Measurements from ENCODE around the gene AKAP6.

AKAP6 gene

DNA sequence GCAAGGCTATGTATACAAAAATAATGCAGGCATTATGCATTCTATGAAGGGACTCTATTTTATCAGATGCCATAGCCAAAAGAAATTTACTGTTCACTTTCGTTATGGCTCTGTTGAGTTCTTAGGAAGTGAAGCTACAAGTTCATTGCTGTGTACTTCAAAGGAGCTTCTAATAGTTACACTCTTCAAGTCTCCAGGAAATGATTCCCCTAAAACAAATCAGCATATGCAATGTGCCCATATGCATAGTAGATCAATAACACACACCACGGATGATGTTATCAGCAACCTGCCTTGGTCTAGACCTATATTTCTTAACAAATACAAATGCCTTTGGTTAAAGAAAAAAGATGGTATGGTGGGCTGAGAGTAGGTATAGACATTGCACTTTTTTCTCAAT is 83.4 kb downstream of the AKAP6 start:
- DNase-seq: no peak

GRCh38 chr14:32413967-32414640 is 85.0 kb downstream of the AKAP6 start:
- no peak for DNase-seq

GRCh38 chr14:32414808-32415255 is 85.7 kb downstream of the AKAP6 start:
- no peak for DNase-seq

DNA sequence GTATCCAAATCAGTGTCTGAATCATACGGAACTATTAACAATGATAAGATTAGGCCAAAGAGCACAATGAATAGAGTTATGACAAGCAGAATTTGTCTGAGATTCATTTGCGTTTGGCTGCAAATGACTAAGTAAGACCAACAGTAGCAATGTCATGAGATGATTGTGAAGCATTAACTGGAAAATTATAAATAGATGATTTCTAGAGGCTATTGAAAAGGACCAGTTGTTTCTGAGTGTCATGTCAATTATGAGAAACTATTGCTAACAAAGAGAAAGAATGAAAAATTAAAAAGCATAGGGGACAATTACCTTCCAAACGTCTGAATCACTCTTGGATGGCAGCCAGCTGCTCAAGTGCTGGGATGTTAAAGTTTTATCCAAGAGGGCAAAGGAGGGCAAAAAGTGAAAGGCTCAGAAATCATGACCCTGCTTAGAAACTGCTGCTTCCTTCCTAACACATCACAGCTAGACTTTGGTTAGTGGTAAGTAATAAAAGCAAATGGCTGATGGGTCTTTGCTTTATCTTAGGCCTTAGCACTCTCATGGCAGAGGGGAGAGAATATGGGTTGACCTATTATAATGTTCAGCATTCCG is 89.0 kb downstream of the AKAP6 start:
- DNase-seq: peak in 1 of 2 experiments; percentile 8

GRCh38 chr14:32419429-32419828 is 90.3 kb downstream of the AKAP6 start:
- no peak for DNase-seq

DNA sequence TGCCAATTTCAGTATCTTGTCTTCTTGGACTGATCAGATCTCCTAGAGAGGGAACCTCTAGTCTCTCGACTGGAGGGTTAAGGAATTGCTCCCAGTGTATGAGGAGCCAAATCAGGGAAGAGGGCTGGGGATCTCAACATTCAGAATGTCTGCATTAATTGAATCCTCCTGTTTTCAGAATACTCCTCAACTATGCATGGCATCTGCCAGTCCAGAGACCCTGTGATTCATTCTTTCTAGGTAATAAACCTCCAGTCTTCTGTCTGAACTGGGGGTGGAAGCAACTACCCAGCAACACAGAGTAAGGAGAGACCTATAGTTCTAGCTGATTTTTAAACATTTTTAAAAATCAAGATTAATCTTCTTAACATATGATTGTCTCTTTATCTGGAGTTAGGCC is 92.7 kb downstream of the AKAP6 start:
- no peak for DNase-seq

GRCh38 chr14:32422440-32422839 is 93.3 kb downstream of the AKAP6 start:
- no peak for DNase-seq

DNA sequence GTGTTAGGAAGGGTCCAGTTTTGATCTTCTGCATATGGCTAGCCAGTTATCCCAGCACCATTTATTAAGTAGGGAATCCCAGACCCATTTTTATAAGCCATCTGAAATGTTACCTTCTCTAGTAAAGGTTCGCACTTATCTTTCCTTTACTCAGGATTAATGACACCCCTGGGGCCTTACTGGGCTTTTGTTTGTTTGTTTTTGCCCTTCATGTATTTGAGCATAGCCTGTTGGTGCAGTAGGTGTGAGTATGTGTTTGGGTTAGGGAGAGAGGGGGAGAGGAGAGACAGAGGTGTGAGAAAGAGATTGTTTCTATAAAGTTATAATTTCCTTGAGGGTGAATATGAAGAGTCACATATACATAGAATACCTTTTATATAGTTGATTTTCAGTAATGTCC is 96.9 kb downstream of the AKAP6 start:
- DNase-seq: no peak

DNA sequence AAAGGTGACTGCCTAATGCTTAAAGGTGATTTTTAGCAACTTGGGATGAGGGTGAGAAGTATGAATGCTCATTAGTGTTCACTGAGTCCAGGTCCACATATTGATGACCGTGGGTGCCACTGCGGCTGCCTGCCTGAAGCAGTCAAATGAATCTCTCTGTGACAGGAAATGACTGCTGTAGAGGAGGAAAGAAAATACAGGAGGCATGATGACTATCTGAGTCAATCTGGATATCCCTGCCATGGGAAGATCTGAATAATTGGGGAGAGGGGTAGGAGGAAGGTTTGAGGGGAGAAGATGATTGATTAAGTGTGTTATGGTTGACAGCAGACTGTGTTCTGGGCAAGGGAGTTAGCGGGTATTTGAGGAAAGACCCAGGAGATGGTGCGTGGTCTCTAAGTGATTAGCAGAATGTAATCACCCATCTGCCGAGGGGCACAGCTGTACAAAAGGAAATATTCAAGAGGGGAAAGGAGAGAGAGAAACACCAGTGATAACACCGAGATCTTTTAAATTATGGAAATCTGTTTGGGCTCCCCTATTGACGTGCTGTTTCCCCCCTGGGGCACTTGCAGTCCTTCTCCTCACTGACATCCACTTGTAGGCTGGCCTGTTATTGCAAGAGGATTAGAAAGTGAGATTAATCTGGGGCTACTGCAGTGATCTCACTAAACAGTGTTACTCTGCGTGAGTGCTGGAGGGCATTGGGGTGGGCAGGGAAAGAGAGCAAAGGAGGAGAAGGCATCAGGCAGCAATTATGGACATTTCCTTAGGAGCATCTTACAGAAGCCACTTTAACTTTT is 97.7 kb downstream of the AKAP6 start:
- DNase-seq: no peak

DNA sequence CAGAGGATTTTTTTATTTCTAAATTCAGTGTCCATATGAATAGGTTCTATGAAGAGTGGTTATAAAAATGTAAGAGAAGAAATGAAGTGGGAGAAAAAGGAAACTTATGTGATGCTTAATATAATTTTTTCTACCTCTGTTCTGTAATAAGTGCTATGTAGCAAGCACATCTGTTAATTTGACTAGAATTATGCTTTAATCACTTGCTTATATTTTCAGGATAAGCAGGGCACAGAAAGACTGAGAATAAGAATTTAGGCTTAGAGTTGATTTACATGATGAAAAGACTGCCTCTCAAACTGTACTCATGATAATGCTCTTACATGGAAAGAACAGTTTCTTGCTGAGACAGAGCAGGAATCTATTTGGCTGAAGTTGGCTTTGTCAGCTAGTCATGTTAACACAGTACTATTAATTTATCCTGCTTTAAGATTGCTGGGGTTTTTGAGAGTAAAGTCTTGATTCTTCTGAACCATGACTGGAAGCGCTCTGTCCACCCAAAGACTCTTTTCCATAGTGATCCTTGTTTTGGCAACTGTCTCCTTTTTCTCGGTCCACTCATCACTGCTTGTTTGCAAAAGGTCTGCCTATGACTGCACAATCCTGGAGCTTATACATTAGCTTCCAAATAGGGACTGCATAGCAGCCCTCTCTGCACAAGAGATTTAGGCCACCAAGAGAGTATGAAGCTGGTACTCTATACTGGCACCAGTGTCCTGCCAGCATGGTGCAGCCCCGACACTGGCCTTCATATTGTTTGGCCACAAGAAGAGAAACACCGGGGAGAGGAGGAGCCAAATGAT is 98.8 kb downstream of the AKAP6 start:
- DNase-seq: no peak

GRCh38 chr14:32428875-32429274 is 99.8 kb downstream of the AKAP6 start:
- DNase-seq: no peak

- no peak for DNase-seq
These were observed 101.2 kb downstream of the AKAP6 start for GRCh38 chr14:32430326-32430725.

DNA sequence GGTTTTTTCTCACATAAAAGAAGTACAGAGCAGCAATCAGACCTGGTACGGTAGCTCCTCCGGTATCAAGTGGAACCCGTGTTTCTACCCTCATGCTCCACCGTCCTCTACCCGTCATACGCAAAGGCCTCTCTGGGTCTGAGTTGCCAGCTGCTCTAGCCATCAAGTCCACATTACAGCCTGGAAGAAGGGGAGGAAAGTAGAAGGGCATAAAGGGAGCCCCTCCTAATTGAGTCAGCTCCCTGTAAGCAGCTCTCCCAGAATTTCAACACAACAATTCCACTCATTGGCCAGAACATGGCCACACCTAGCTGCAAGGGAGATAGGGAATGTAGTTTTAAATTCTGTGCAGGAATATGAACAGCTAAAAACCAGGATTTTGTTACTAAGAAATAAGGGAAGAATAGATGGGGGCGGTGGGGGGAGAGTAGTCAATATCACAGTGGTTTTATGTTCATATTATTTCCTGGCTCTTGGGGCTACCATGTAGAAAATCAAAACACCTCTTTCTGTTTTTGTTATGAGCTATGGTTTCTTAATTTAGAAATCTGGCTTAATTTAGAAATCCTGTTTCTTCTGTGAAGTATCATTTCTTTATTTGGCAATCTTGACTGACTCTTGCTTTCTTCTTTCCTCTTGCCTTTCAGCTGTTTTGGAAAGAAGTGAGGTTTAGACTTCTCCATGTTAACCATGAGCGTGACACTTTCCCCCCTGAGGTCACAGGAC is 103.9 kb downstream of the AKAP6 start:
- no peak for DNase-seq

- DNase-seq: no peak
These were observed 105.1 kb downstream of the AKAP6 start for GRCh38 chr14:32434180-32434579.

- no peak for DNase-seq
These were observed 105.8 kb downstream of the AKAP6 start for GRCh38 chr14:32434880-32435279.

DNA sequence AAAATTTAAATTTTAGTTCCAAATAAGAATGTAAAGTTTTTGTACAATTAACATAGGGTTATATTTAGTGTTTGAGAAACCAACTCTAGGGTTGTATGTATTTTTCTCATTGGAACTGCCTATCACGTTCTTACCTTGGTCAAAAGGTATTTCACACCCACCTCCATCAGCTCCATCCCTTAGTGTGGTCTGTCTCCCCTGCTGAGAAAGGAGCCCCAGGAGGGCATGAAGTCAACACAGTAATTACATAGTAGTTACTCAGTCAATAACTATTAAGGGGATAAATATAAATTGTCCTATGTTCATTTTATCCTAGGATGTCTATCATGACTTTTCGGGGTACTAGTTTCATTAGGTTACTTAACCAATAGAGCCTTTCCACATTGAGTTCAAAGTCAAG is 106.3 kb downstream of the AKAP6 start:
- DNase-seq: no peak

- DNase-seq: no peak
These were observed 107.9 kb downstream of the AKAP6 start for GRCh38 chr14:32436993-32437392.

GRCh38 chr14:32438517-32438916 is 109.4 kb downstream of the AKAP6 start:
- no peak for DNase-seq

GRCh38 chr14:32443890-32444661 is 115.0 kb downstream of the AKAP6 start:
- no peak for DNase-seq

GRCh38 chr14:32447371-32447770 is 118.3 kb downstream of the AKAP6 start:
- DNase-seq: no peak

DNA sequence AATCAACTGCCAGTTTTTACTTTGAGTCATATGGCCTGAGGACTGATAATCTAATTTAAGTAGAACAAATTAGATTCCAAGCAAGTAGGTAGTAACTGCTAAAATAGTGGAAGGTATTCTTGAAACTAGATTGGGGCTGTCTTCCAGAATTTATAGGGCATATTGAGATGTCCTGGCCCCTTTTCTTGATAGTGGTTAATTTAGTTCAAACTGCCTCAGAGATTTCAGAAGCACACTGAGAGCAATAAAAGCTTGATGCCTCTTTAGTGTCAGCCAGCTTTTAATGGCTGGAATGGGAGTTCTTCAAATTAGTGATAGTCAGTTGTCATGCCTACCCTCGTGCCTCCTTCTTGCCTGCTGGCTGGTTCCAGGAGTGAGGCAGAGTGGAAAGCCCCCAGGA is 120.5 kb downstream of the AKAP6 start:
- DNase-seq: no peak
